Measurements from ENCODE around the gene TRAK2.
A peak's percentile ranks its signal among the peaks of the same experiment; 100 is the strongest.
"Not testable (repeated sequence)": the region's sequence is repeated elsewhere in the genome, so short reads cannot be mapped to it uniquely, and the experiment has no call there.

Gene TRAK2

GRCh38 chr2:201450954-201451291 lies 335 bp downstream of the TRAK2 start:
- no peak for TF ChIP-seq CTCF (IDR thresholded peaks at IDR 0.05)
- no peak for DNase-seq (ENCODE audit: low spot score)

GRCh38 chr2:201448701-201449100 lies 2.6 kb downstream of the TRAK2 start:
- TF ChIP-seq CTCF (IDR thresholded peaks at IDR 0.05) = no peak
- no peak for DNase-seq (ENCODE audit: low spot score)
- Histone ChIP-seq H3K4me3 (no peak overlapping the region), H3K27ac (no peak overlapping the region)

More at GRCh38 chr2:201450954-201451291, 335 bp downstream of the TRAK2 start:
- peak overlapping the region; percentile 95 for H3K4me3 ChIP-seq
- peak overlapping the region; percentile 84 to 94 for H3K27ac ChIP-seq

- DNase-seq (ENCODE audit: low spot score) = no peak
- Histone ChIP-seq H3K27ac (no peak overlapping the region), H3K4me3 (no peak overlapping the region)
- no peak for TF ChIP-seq CTCF (IDR thresholded peaks at IDR 0.05)
These were observed 3.2 kb downstream of the TRAK2 start for GRCh38 chr2:201448061-201448460.

- TF ChIP-seq CTCF (IDR thresholded peaks at IDR 0.05) = no peak
- no peak for DNase-seq (ENCODE audit: low spot score)
- H3K27ac ChIP-seq = no peak overlapping the region
- no peak overlapping the region for H3K4me3 ChIP-seq
These were observed 4.2 kb downstream of the TRAK2 start for GRCh38 chr2:201447086-201447485.

- no peak for TF ChIP-seq CTCF (IDR thresholded peaks at IDR 0.05)
- no peak overlapping the region for H3K27ac ChIP-seq
- DNase-seq (ENCODE audit: low spot score) = no peak
- no peak overlapping the region for H3K4me3 ChIP-seq
These were observed 6.4 kb downstream of the TRAK2 start for GRCh38 chr2:201444746-201445465.

- H3K27ac ChIP-seq = no peak overlapping the region
- no peak overlapping the region for H3K4me3 ChIP-seq
- no peak for DNase-seq (ENCODE audit: low spot score)
- TF ChIP-seq CTCF (IDR thresholded peaks at IDR 0.05) = no peak
These were observed 9.8 kb downstream of the TRAK2 start for GRCh38 chr2:201441409-201441808.

GRCh38 chr2:201440182-201440581 lies 11.1 kb downstream of the TRAK2 start:
- no peak for DNase-seq (ENCODE audit: low spot score)
- no peak for TF ChIP-seq CTCF (IDR thresholded peaks at IDR 0.05)
- no peak overlapping the region for H3K27ac ChIP-seq
- H3K4me3 ChIP-seq = no peak overlapping the region

GRCh38 chr2:201439336-201439922 lies 11.8 kb downstream of the TRAK2 start:
- H3K27ac ChIP-seq; H3K4me3 ChIP-seq; DNase-seq (ENCODE audit: low spot score): not testable (repeated sequence)

Data from coronary artery (tissue), 2 donors.